Spleen (tissue), 7 donors: ENCODE results near the gene TENM4.

Experiments
- POLR2A ChIP-seq, 3 donors: fragments of 450-650 bp; IDR thresholded peaks; one replicate each; pipeline ENCODE4 v1.5.1; 2017; ENCODE audit warnings: antibody characterized with exemption in 3 of 3, mild to moderate bottlenecking in 1 of 3
- POLR2AphosphoS5 ChIP-seq, 3 donors: sonication (generic); formaldehyde crosslinking; IDR thresholded peaks; one replicate each; pipeline ENCODE4 v1.5.1; 2017; ENCODE audit warnings: antibody characterized with exemption in 3 of 3
- TF ChIP-seq, protein P1 (sequence below), 11 experiments: fragments of 200-600 bp in 7 of 11; fragments of 450-650 bp in 4 of 11; sonication (generic) in 4 of 11; IDR thresholded peaks in 8 of 11; conservative IDR thresholded peaks in 3 of 11; 1 replicate in 7 of 11; 2 replicates in 4 of 11; pipeline versions ENCODE4 v1.4.0 to v1.8.0; 2016 to 2021; ENCODE audit warnings: antibody characterized with exemption in 11 of 11, inconsistent platforms in 4 of 11, mild to moderate bottlenecking in 1 of 11
- donor health status: DM: no; HTN: no; CAD: no; lungs with moderate emphysema.
- donor health status: DM: no; HTN: no; CAD: no.
- donor health status: DM: no; HTN: no; CAD: no.

DNA sequence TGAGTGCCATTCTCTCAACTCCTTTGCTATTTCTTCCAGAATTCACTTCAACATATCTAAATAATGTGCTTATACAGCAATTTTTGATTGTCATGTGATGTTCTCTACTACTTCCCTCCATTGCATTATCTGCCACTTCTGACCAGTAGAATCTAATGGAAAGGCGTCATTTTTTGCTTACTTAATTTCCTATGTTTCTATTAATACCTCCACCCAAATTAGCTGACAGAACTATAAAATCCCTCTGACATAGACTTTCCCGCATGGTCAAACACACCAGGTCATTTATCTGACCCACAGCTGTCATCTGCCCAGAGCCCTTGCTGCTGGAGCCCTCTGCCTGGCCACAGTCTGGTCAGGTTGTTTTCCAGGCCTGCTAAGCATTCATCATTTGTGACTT is 607.6 kb downstream of the TENM4 start:
- TF ChIP-seq POLR2AphosphoS5 (IDR thresholded peaks at IDR 0.05) = no peak
- TF ChIP-seq, protein P1, sequence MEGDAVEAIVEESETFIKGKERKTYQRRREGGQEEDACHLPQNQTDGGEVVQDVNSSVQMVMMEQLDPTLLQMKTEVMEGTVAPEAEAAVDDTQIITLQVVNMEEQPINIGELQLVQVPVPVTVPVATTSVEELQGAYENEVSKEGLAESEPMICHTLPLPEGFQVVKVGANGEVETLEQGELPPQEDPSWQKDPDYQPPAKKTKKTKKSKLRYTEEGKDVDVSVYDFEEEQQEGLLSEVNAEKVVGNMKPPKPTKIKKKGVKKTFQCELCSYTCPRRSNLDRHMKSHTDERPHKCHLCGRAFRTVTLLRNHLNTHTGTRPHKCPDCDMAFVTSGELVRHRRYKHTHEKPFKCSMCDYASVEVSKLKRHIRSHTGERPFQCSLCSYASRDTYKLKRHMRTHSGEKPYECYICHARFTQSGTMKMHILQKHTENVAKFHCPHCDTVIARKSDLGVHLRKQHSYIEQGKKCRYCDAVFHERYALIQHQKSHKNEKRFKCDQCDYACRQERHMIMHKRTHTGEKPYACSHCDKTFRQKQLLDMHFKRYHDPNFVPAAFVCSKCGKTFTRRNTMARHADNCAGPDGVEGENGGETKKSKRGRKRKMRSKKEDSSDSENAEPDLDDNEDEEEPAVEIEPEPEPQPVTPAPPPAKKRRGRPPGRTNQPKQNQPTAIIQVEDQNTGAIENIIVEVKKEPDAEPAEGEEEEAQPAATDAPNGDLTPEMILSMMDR (IDR thresholded peaks at IDR 0.05 in 8 of 11, conservative IDR thresholded peaks at IDR 0.05 in 3 of 11) = no peak
- no peak for TF ChIP-seq POLR2A (IDR thresholded peaks at IDR 0.05)
